Pancreas (tissue), 10 donors: ENCODE data around the gene SLC28A1. TPM values are rescaled to one million over a fixed set of nuclear protein-coding genes. Genes with fewer than 3 reads are reported as not detected.

Experiments
- ATAC-seq, 4 donors: fragments of 200-7000 bp; cut with Tn5 transposase; one replicate each; pipeline versions ENCODE4 v1.8.0 to v1.9.1; 2020; ENCODE audit warnings: mild to moderate bottlenecking in 4 of 4, moderate library complexity in 4 of 4
- DNase-seq, 6 donors: peaks; one replicate each; pipeline ENCODE4 v3.0.0-alpha.2; 2020
- FAIRE-seq: peaks from 2 replicates; lab custom pipeline; 2012; peaks lifted over from hg19 to GRCh38; lab: Jason Lieb, UNC
- H3K27ac ChIP-seq, 4 donors: fragments of 200-600 bp; sonication (generic); 1 replicate in 3 of 4; 2 replicates in 1 of 4; pipeline versions ENCODE4 v1.5.0 to v1.8.0; 2020
- H3K27me3 ChIP-seq, 4 donors: fragments of 200-600 bp; one replicate each; pipeline ENCODE4 v1.8.0; 2021
- H3K36me3 ChIP-seq, 3 donors: fragments of 200-600 bp; sonication (generic) in 1 of 3; one replicate each; pipeline versions ENCODE4 v1.5.0 to v1.8.0; 2020 to 2021
- H3K4me1 ChIP-seq, 3 donors: fragments of 200-600 bp; one replicate each; pipeline ENCODE4 v1.8.0; 2021
- H3K4me3 ChIP-seq, 4 donors: fragments of 200-600 bp; sonication (generic) in 2 of 4; one replicate each; pipeline versions ENCODE4 v1.5.0 to v1.8.0; 2020 to 2021
- H3K9me3 ChIP-seq, 4 donors: fragments of 200-600 bp; one replicate each; pipeline ENCODE4 v1.8.0; 2021
- CTCF ChIP-seq, 4 donors: fragments of 200-600 bp; sonication (generic) in 3 of 4; IDR thresholded peaks; one replicate each; pipeline versions ENCODE4 v1.5.0 to v1.8.0; 2021; ENCODE audit warnings: antibody characterized with exemption in 4 of 4
- WGBS, 2 donors: extraction: QIAGEN DNeasy Blood & Tissue Kit; methylation state at CpG; one replicate each; pipeline ENCODE4 v1.1.7; 2013; 5-methylcytosine and 5-hydroxymethylcytosine counted together
- intact Hi-C, 3 donors: fragments of 100-400 bp; cut with DNase I; formaldehyde crosslinking; loops; one replicate each; pipeline versions ENCODE4 v1.11.1 to v1.14.2; 2022
- polyA plus RNA-seq, 2 donors: library from polyadenylated mRNA; stranded (reverse); fragments of 200-250 nt; gene quantifications; one replicate each; pipeline ENCODE4 v1.2.3, GENCODE V29; 2013
- total RNA-seq, 6 donors: library from RNA; stranded (reverse); fragmentation: NEBNext Ultra II Directional in 4 of 6; extraction: Animal tissue kit (Norgen Biotek cat#: 25700) in 4 of 6; gene quantifications; one replicate each; pipeline versions ENCODE4 v1.2.1 to v1.2.4, GENCODE V29; 2021 to 2023
- donor health status: healthy with polysubstance abuse.
- donor health status: DM: no; HTN: no; CAD: no; lungs with moderate emphysema.
- donor health status: DM: no; HTN: no; CAD: no.
- donor health status: control.
- donor health status: control.
- donor health status: Bipolar disorder and iron deficiency.
- donor health status: DM: yes; HTN: yes; CAD: no.
- donor health status: DM: no; HTN: no; CAD: no.
- donor health status: DM: no; HTN: no; CAD: no.
- donor health status: DM: yes; HTN: yes; CAD: no.

The SLC28A1 gene
- total and polyA plus RNA-seq, 8 donors: 0.02 to 0.21 (median 0.11) TPM; not detected in 3

GRCh38 chr15:84967380-84967779 is 82.9 kb downstream of the SLC28A1 start:
- Histone ChIP-seq H3K27me3 (no peaks in the 10 kb centered on the region), H3K4me3 (no peak overlapping the region), H3K4me1 (no peaks in the 10 kb centered on the region), H3K27ac (no peak overlapping the region), H3K9me3 (no peaks in the 10 kb centered on the region), H3K36me3 (no peaks in the 10 kb centered on the region)
- peak in 1 of 4 donors; percentile 14 for ATAC-seq
- WGBS, 2 donors: 59 to 66% methylated on average over 3 of the region's 3 CpGs
- no peak for FAIRE-seq
- no peak for TF ChIP-seq CTCF (IDR thresholded peaks at IDR 0.05)
- intact Hi-C loops: no loop called here
- no peak for DNase-seq

GRCh38 chr15:84968301-84968700 is 83.8 kb downstream of the SLC28A1 start:
- FAIRE-seq: no peak
- Histone ChIP-seq H3K27ac (no peak overlapping the region), H3K27me3 (no peaks in the 10 kb centered on the region), H3K4me3 (no peak overlapping the region), H3K36me3 (no peaks in the 10 kb centered on the region), H3K4me1 (no peaks in the 10 kb centered on the region), H3K9me3 (no peaks in the 10 kb centered on the region)
- no peak for DNase-seq
- TF ChIP-seq CTCF (IDR thresholded peaks at IDR 0.05): no peak
- ATAC-seq: no peak
- intact Hi-C loops: no loop called here
- 91 to 98% methylated on average over 3 of the region's 3 CpGs for WGBS, 2 donors

GRCh38 chr15:84969257-84969656 is 84.8 kb downstream of the SLC28A1 start:
- Histone ChIP-seq H3K36me3 (no peaks in the 10 kb centered on the region), H3K4me3 (no peak overlapping the region), H3K9me3 (no peaks in the 10 kb centered on the region), H3K27me3 (no peaks in the 10 kb centered on the region), H3K27ac (no peak overlapping the region), H3K4me1 (no peaks in the 10 kb centered on the region)
- DNase-seq (no peak), FAIRE-seq (no peak), ATAC-seq (no peak)
- intact Hi-C loops: no loop called here
- no peak for TF ChIP-seq CTCF (IDR thresholded peaks at IDR 0.05)
- WGBS, 2 donors: 60 to 61% methylated on average over 5 to 6 of the region's 6 CpGs

- Histone ChIP-seq H3K4me1 (no peaks in the 10 kb centered on the region), H3K9me3 (no peaks in the 10 kb centered on the region), H3K27ac (no peak overlapping the region), H3K27me3 (no peaks in the 10 kb centered on the region), H3K36me3 (no peaks in the 10 kb centered on the region), H3K4me3 (no peak overlapping the region)
- intact Hi-C loops: no loop called here
- WGBS, 2 donors: 17 to 20% methylated on average over 3 of the region's 3 CpGs
- FAIRE-seq (no peak), DNase-seq (no peak), ATAC-seq (no peak)
- no peak for TF ChIP-seq CTCF (IDR thresholded peaks at IDR 0.05)
Observed at GRCh38 chr15:84970843-84971242, 86.4 kb downstream of the SLC28A1 start.

GRCh38 chr15:84973492-84974460 is 89.3 kb downstream of the SLC28A1 start:
- no peak for TF ChIP-seq CTCF (IDR thresholded peaks at IDR 0.05)
- no peak for DNase-seq
- Histone ChIP-seq H3K9me3 (no peaks in the 10 kb centered on the region), H3K27me3 (no peaks in the 10 kb centered on the region), H3K36me3 (no peaks in the 10 kb centered on the region), H3K4me1 (no peaks in the 10 kb centered on the region), H3K27ac (no peak overlapping the region), H3K4me3 (no peak overlapping the region)
- FAIRE-seq: no peak
- intact Hi-C loops: no loop called here
- ATAC-seq: no peak
- 85 to 87% methylated on average over 16 of the region's 16 CpGs for WGBS, 2 donors
